A673 (cell line): Measurements from ENCODE around the gene SPRING1. TPM values are rescaled to one million over a fixed set of nuclear protein-coding genes. Genes with fewer than 3 reads are reported as not detected.

Source experiments
- BruUV-seq: library from RNA; stranded (reverse); fragments of 400-500 nt; replicated peaks from 2 replicates; lab custom pipeline; 2021; lab: Mats Ljungman, UMichigan
- CTCF ChIA-PET: fragments of 300-600 bp; sonication (Branson Sonifier 250); formaldehyde crosslinking; loops from one replicate; lab custom pipeline; 2022; ENCODE audit warnings: antibody characterized with exemption; lab: Charles Lee
- POLR2A ChIA-PET: fragments of 300-600 bp; sonication (Branson Sonifier 250); formaldehyde crosslinking; loops from one replicate; lab custom pipeline; 2022; ENCODE audit warnings: antibody characterized with exemption; ENCODE audit not compliant: low non-redundant PET; lab: Charles Lee
- DNase-seq: peaks from one replicate; pipeline ENCODE4 v3.0.0-alpha.2; 2015; ENCODE audit warnings: low spot score
- H3K27ac ChIP-seq: fragments of 200-600 bp; sonication (generic); 2 replicates; pipeline ENCODE4 v1.5.1; 2016; ENCODE audit warnings: mixed run types, low read depth, mild to moderate bottlenecking, mixed read lengths, antibody characterized with exemption, low read length; ENCODE audit not compliant: poor library complexity, severe bottlenecking
- H3K27me3 ChIP-seq: fragments of 200-600 bp; sonication (generic); replicated peaks from 2 replicates; pipeline ENCODE4 v1.6.1; 2017; ENCODE audit warnings: mixed run types, low read depth, mild to moderate bottlenecking, mixed read lengths, antibody characterized with exemption, low read length; ENCODE audit not compliant: insufficient read depth, poor library complexity
- H3K36me3 ChIP-seq: fragments of 200-600 bp; sonication (generic); 2 replicates; pipeline ENCODE4 v1.6.1; 2016; ENCODE audit warnings: mixed run types, mild to moderate bottlenecking, mixed read lengths, antibody characterized with exemption, low read length; ENCODE audit not compliant: insufficient read depth, poor library complexity, severe bottlenecking
- H3K4me1 ChIP-seq: fragments of 200-600 bp; sonication (generic); 2 replicates; pipeline ENCODE4 v1.6.1; 2017; ENCODE audit warnings: mixed run types, mild to moderate bottlenecking, mixed read lengths, antibody characterized with exemption, low read length; ENCODE audit not compliant: insufficient read depth, poor library complexity, severe bottlenecking
- H3K4me3 ChIP-seq: fragments of 200-600 bp; sonication (generic); 2 replicates; pipeline ENCODE4 v1.5.1; 2016; ENCODE audit warnings: low read depth, mixed run types, mild to moderate bottlenecking, mixed read lengths, low read length; ENCODE audit not compliant: poor library complexity, severe bottlenecking
- H3K9me3 ChIP-seq: fragments of 200-600 bp; sonication (generic); 2 replicates; pipeline ENCODE4 v1.6.1; 2016; ENCODE audit warnings: mixed run types, low read depth, mild to moderate bottlenecking, mixed read lengths, antibody characterized with exemption, low read length; ENCODE audit not compliant: poor library complexity, severe bottlenecking
- CTCF ChIP-seq: fragments of 300-800, 200-600 bp; sonication (generic); conservative IDR thresholded peaks from 2 replicates; pipeline ENCODE4 v1.5.1; 2017; ENCODE audit warnings: low read depth, mild to moderate bottlenecking, antibody characterized with exemption, low read length, moderate library complexity, mixed read lengths
- EZH2 ChIP-seq: fragments of 200-600 bp; sonication (generic); IDR thresholded peaks from 2 replicates; pipeline ENCODE4 v1.6.1; 2017; ENCODE audit warnings: borderline replicate concordance, low read depth, mild to moderate bottlenecking, mixed read lengths, antibody characterized with exemption, low read length; ENCODE audit not compliant: poor library complexity, severe bottlenecking
- intact Hi-C: fragments of 100-400 bp; cut with micrococcal nuclease; formaldehyde crosslinking; loops from one replicate; pipeline ENCODE4 v1.10.0; 2022; ENCODE audit not compliant: unreplicated experiment
- total RNA-seq: library from RNA; stranded (reverse); gene quantifications from 2 replicates; pipeline ENCODE4 v1.2.3, GENCODE V29; 2021

Gene SPRING1
- total RNA-seq, 1 experiment from 2014 or later = 23.0 TPM

DNA sequence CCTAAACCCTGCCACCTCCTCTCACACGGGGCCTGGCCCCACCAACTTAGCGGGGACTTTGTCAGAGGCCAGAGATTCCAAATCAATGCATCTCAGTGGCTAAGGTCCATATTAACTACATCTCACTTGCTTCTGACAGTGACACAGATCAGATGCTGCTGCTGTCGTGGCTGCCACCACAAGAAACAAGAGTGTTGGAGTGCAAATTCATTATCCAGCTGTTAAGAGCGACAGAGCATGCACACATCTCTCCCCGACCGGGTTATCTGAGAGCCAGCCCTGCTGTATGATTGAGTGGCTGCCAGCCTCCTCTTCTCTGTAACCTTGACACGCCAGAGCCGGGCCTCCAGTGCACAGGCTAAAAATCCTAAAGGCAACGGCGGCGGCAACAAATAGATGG lies 40.2 kb downstream of the SPRING1 start:
- ChIA-PET CTCF (interaction anchor here (0.8 kb wide), 1 partner anchor 700 kb away, joined by 4 read pairs; no protein-coding TSS in a partner anchor), POLR2A (no interaction called here)
- no TSS peak for BruUV-seq
- H3K9me3 ChIP-seq = no peaks in the 10 kb centered on the region
- no peak overlapping the region for H3K4me3 ChIP-seq
- DNase-seq = no peak
- intact Hi-C loops = loop anchor here (5.0 kb wide), 1 partner anchor 555 kb away; no protein-coding TSS in a partner anchor
- no peak overlapping the region for H3K27ac ChIP-seq
- peaks cover 14% of the 10 kb centered on the region for H3K4me1 ChIP-seq
- H3K36me3 ChIP-seq = no peaks in the 10 kb centered on the region
- no peak for TF ChIP-seq EZH2
- no peak for TF ChIP-seq CTCF
- no peaks in the 10 kb centered on the region for H3K27me3 ChIP-seq

DNA sequence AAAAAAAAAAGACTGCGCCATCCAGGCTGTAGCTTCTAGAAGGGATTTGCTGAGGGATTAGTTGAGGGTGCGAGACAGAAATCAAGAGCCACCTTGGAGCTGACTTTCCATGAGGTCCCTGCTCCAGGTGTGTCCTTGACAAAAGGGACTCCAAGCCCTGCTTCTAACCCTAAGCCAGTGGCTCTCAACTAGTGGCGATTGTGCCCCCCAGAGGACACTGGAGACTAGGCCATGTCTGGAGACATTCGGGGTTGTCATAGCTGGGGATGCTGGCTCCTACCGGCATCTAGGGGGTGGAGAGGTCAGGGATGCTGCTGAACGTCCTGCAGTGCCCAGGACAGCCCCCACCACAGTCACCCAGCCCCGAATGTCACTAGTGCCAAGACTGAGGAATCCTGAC lies 40.6 kb downstream of the SPRING1 start:
- Histone ChIP-seq H3K27me3 (no peaks in the 10 kb centered on the region), H3K27ac (no peak overlapping the region), H3K4me3 (no peak overlapping the region), H3K9me3 (no peaks in the 10 kb centered on the region), H3K4me1 (peaks cover 14% of the 10 kb centered on the region), H3K36me3 (no peaks in the 10 kb centered on the region)
- no TSS peak for BruUV-seq
- peak; percentile 53 for DNase-seq
- ChIA-PET POLR2A (no interaction called here), CTCF (interaction anchor here (0.8 kb wide), 1 partner anchor 700 kb away, joined by 4 read pairs; no protein-coding TSS in a partner anchor)
- TF ChIP-seq EZH2 = no peak
- TF ChIP-seq CTCF = peak; percentile 44
- intact Hi-C loops = loop anchor here (5.0 kb wide), 1 partner anchor 555 kb away; no protein-coding TSS in a partner anchor

GRCh38 chr12:116695464-116695725 lies 42.5 kb downstream of the SPRING1 start:
- Histone ChIP-seq H3K27me3 (no peaks in the 10 kb centered on the region), H3K9me3 (no peaks in the 10 kb centered on the region), H3K27ac (no peak overlapping the region), H3K36me3 (no peaks in the 10 kb centered on the region), H3K4me3 (no peak overlapping the region), H3K4me1 (peaks cover 17% of the 10 kb centered on the region)
- CTCF ChIA-PET = no interaction called here
- intact Hi-C loops = loop anchor here (5.0 kb wide), 1 partner anchor 553 kb away; no protein-coding TSS in a partner anchor
- BruUV-seq = no TSS peak
- no peak for DNase-seq
- TF ChIP-seq CTCF = no peak
- TF ChIP-seq EZH2 = no peak
- POLR2A ChIA-PET = no interaction called here
